DMS 273 (cell line): ENCODE data around the gene MRPS25.
"Not testable (repeated sequence)": the region's sequence is repeated elsewhere in the genome, so short reads cannot be mapped to it uniquely, and the experiment has no call there.

Source experiments
- DNase-seq: peaks from one replicate; lab custom pipeline; 2025; ENCODE audit not compliant: unreplicated experiment; lab: John Stamatoyannopoulos, UW

MRPS25 gene

DNA sequence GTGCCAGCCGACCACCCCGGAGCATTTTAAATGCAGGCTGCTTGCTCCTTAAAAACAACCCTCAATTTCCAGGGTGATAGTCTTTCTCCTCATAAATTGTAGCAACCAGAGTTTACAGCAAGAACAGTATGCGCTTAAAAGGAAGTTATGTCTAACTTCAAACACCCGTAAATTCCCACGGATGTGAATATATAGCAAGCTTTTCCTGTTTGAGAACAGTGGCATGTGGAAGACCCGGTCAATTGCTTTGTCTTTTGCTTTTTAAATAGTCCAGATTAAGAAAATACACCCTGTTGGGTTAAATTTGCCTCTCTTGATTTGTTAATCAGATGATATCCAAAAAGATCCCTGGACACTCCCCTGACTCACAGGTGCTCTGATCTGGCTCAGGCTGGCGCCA lies 20.8 kb downstream of the MRPS25 start:
- peak; percentile 13 for DNase-seq

DNA sequence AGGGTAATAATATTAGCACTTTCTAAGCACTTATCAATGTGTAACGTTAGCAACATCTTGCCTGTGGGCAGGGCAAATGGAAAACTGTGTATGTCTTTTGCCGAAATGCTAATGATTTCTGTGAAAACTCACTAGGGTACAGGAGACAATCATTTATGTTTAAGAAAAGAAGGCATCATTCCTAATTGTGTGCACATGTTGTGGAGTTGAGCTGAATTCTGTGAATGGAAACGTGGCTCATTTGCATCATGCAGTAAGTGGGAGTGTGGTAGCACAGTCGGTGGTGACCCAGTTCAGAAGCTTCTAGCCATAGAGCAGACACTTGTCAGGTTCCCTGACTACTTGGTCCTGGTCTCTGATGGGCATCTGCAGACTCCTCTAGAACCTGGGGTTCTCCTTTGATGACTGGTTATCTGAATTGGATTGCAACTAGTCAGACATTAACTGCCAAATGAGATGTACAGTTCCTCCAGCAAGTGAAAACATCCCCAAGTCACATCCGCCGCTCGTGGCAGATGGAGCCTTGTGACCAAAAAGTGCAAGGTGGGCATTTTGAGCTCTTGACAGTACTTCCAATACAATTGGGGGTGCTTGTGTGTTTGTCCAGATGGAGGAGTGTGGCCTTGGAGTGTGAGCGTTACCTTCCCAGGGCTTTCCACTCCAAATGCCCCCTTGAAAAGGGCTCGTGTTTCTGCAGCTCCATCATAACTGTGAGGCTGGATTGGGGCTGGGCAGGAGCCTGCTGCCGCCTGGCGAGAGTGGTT lies 21.5 kb downstream of the MRPS25 start:
- DNase-seq, result no peak

DNA sequence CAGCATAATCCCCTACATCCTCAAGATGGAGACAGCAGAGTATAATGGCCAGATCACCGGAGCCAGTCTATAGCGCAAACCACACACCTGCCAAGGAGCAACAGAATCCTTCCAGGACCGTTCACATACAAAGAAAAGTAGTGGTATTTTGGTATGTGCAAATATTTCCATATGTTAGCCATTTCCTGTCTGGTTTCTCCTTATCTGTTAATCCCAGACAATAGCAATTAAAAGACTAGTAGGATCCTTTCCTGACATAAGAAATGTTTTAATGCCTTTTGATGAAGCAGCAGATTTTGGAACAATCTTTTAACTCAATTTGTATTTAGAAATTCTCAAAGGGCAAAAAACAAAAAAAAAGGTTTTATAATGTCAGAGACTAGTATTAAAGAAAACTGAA lies 22.2 kb downstream of the MRPS25 start:
- no peak for DNase-seq

DNA sequence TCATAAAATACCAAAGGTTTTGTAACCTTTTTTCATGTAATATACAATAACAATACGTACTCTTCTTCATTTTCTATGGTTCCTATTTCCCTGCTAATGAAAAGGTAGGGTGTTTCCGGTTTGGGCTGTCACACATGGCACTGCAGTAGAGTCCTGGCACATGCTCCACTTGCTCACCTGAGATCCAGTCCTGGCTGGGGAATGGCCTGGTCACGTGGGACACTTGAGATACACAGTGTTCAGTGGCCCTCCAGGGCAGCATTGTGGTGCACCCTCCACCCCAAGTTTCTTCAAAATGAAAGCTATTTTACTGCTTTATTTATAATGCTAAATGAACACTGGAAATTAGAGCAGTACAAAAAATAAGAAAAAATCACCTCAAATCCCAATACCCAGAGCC lies 23.2 kb downstream of the MRPS25 start:
- DNase-seq, result no peak

DNA sequence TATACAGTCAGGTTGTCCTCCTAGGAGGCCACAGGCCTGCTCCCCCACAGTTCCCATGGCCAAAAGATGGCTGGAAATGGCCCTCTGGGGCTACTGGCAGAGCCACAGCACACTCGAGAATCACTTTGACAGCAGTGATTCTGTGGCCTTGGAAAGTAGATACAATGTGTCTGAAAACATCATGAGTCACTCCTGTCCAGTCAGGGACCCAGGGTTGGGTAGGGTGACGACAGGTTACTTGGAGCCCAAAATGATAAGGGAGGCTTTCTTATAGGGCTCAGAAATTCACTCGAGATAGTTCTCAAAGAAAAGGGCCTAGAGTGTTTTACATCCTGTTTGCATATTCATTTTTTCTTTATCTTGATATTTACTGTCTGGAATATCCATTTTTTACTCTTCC lies 24.3 kb downstream of the MRPS25 start:
- DNase-seq, result no peak

DNA sequence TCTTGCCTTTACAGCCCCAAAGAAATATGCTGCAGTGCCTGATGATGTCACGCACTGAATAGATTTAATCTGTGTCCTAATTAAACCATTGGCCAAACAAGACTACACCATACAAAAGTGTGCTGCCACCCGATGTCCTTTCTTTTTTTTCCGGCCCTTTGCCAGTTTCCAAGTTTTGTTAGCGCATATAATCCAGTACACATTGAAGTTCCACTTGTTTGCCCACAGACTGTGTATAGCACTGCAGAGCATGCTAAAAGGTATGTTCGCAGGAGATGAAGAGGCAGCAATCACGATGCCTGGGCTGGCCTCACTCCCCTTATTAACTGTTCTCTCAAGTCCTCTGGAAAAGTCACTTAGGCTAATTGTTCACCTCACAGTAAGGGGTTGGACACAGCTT lies 26.8 kb downstream of the MRPS25 start:
- DNase-seq, result no peak

DNA sequence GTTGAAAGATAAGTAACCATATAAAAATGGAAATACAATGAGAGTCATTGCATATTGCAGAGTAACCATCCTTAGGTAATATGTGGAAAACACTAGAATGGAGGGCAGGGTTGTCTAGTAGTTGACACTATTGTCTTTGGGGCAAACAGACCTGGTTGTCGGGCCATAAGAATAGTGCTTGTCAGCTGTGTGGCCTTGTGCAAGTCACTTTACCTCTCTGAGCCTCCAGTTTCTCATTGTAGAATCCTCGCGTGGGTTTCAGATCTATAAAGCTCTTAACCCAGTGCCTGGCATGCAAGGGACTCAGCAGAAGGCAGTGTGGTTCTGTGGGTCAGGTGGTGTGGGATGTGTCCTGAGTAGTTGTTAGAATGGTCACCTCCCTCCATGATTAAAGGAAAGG lies 32.0 kb downstream of the MRPS25 start:
- DNase-seq, result no peak

DNA sequence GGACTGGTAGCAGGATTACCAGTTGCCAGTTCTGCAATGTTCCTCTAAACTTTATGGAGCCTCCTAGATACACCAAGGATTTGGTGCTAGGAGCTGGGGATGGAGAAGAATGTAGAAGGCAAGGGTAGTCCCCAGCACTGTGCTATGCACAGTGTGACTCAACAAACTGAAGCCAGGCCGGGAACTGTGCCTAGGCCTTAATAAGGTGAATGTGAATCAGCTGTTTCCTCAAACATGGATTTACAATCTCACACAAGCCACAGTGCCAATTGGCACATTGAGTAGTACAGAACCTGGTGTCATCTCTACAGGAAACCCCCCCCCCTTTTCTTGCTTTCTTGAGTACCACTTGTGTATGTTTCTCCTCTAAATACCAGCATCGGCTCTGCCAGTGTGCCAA lies 32.5 kb downstream of the MRPS25 start:
- no peak for DNase-seq

DNA sequence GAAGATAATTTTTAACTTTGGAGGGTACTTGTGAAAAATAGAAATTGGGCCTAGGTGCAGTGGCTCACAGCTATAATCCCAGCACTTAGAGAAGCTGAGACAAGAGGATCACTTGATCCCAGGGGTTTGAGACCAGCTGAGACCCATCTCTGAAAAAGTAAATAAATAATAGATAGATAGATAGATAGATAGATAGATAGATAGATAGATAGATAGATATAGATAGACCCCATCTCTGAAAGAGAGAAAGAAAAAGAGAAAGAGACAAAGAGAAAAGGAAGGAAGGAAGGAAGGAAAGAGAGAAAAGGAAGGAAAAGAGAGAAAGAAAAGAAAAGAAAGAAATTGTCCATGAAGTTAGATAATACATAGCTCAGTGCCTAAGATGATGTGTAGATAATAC lies 35.5 kb downstream of the MRPS25 start:
- DNase-seq, result no peak

DNA sequence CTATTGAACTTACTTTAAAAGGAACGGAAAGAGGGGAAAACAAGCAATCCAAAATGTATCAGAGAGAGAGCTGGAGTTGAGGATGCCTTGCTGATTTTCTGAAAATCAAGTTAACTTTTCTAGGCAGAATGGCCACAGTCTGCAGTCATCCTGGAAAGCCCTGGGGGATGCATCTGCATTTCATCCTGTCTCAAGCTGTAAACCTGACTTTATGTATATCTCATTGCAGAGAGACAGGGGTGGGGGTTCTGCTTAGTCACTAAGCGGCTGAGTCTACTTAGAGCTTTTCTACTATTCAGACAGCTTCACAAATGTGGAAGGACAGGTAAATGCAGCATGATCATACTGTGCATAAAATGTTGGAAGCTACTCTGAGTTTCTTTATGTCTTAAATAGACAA lies 41.4 kb downstream of the MRPS25 start:
- no peak for DNase-seq

DNA sequence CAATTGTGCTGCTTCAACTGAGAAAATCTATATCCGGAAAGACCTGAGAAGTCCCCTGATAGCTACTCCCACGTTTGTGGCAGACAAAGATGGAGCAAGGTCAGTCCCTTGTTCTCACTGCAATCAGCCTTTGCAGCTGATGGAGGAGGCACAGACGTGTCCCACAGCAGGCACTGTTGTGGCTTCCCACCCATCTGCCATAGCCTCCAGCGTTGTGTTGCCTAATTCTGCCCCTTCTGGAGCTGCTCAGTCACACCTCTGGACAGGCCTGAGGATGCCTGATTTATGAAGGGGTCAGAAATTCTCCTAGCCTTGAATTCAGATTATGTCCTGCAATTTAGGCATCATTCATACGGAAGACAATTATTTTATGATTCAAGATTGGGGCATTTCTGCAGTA lies 41.9 kb downstream of the MRPS25 start:
- no peak for DNase-seq

DNA sequence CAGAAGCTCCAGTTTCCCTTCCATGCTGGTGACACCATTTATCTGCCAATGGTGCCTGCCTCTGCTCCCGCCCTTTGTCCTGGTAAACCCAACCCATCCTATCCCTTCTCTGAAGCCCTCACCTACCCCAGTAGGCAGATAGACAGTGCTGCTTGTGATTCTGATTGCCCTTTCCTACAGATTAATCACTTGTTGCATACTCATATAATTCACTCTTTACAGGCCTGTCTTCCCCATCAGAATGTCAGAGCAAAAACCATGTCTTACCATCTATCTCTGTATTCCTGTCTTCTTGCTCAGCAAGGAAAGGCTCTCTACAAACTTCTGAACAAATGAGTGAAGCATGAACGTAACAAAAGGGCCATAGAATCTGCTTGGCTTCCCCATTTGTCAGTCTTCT lies 47.9 kb downstream of the MRPS25 start:
- no peak for DNase-seq

DNA sequence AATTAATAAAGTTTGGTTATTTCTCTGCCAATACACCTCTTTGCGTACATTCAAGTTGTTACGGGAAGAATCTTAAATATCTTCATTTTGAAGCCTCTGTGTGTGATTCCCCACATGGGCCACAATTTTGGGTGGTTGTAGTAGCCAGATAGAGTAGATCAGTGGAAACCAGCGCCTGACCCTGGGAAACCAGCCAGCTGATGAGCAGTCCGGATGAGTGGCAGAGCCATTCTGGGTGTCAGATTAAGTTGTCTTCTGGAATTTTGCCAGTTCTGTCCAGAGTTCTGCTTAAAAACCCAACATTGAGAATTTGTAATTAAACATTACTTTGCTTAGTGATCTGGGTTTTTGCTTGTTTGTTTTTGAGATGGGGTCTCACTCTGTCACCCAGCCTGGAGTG lies 49.7 kb downstream of the MRPS25 start:
- DNase-seq, result no peak

DNA sequence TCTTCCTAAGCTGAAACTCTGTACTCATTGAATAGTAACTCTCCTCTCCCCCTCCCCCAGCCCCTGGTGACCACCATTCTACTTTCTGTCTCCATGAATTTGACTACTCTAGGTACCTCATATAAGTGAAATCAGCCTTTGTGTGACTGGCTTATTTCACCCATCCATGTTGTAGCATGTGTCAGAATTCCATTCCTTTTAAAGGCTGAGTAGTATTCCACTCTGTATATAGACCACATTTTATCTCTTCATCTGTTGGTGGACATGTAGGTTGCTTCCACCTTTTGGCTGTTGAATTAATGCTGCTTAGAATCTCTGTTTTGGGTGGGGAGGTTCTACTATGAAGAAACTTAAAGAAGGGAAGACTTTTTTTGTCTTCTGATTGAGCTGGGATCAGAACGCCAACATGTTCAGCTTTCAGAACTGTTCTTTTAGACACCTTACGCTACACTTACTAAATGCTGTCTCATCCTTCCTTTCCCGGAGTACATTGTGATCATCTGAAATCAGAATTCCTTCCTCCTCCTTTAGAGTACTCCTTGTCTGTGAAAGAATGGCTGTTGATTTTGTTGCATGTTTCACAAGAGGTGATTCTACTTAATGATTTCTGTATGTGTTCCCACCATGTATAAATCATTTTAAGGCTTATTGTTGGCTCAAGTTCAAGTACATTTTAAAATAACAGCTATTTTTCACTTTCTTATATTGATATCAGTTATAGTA lies 50.3 kb downstream of the MRPS25 start:
- no peak for DNase-seq

DNA sequence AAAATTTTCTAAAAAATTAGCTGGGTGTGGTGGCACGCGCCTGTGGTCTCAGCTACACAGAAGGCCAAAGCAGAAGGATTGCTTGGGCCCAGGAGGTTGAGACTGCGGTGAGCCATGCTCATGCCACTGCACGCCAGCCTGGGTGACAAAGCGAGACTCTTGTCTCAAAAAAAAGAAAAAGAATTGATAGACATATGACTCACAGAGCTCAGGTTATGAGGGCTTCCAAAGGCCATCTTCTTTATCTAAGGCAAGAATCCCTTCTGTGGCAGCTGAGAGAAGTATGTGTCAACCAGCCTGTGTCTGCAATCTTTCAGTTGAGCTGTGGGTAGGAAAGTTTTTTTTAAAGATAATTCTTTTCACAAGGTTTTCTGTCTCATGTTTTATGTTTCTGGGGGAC lies 53.9 kb downstream of the MRPS25 start:
- no peak for DNase-seq

DNA sequence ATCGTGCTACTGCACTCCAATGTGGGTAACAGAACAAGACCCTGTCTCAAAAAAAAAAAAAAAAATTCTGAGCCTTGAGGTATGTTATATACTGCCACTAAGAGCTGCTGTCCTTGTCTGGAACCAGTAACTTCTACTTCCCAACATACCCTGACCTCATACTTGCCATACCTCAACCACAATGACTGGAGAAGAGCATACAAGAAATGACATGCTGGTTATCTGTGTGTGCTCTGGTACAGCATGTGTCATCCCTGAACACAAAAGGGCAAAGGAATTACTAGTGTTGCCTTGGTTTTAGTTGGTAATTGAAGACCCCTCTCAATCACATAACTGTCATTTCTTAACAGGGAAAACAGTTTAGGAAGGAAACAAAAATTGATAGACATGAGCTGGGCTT lies 54.5 kb downstream of the MRPS25 start:
- no peak for DNase-seq

DNA sequence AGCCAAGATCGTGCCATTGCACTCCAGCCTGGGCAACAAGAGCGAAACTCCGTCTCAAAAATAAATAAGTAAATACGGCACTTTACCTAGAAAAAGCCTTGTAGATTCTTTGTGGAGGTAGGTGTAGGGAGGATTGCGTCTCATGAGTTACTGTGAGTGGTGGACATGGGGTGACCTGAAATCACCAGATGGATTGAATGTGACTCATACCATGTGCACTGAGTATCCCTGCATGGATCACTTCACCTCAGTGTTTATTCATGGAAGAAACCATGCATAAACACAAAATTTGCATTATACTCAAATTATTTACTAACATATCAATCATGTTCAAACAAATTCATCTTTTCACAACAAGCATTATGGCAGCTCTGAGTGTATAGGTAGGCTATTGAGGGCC lies 55.9 kb downstream of the MRPS25 start:
- DNase-seq, result no peak

DNA sequence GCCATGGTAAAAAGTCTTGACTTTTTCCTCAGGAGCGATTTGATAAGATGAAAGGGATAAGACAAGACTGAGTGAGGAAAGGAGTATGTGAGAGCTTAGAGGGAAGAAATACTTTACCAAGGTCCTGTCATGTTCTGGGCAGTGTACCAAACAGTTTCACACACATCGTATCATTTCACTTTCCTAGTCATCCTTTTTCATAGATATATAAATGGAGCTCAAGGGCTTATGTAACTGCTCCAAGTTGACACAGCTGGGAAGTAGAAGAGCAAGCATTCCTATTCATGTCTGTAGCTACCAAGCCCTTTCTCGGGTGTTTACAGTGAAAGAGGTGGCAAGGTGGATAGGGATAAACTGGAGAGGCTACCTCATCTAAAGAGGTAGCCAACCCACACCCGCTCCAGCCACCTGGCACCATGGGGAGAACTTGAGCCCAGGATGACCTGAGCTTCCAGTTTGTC lies 57.4 kb downstream of the MRPS25 start:
- DNase-seq, result no peak

DNA sequence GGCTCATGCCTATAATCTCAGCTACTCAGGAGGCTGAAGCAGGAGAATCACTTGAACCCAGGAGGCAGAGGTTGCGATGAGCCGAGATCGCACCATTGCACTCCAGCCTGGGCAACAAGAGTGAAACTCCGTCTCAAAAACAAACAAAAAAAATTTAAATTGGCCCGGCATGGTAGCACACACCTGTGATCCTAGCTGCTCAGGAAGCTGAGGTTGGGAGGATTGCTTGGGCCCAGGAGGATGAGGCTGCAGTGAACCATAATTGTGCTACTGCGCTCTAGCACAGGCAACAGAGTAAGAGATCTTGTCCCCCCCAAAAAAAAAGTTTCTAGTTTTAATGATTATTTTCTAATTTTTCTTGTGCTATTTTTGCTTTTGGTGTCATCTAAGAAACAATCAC lies 65.9 kb downstream of the MRPS25 start:
- DNase-seq, result not testable (repeated sequence)
